ENCODE data around the gene ARHGEF6.

The ARHGEF6 gene

DNA sequence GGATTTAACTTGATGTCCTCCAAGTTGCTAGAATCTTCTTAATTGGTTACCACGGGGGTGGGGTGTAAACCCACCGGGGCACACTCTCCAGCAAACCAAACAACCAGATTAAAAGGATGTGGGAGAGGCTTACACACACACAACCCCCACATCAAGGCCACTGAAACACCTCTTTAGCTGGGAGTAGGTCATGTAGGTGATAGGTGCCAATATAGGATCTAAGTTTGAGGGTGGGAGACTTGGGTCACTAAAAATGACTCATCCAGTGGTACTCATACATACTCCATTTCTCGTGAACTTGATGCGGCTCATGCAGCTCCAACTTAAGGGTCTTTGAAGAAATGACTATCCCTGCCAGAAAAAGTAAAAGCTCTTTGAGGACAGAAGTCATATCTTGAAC, 153.3 kb downstream of the ARHGEF6 start:
- H2AFZ ChIP-seq (ENCODE audit: low read depth, low read length), result no peak overlapping the region
- no peak overlapping the region for H3K4me2 ChIP-seq (ENCODE audit: low read length, poor library complexity, severe bottlenecking)
- no peak overlapping the region for H3K18ac ChIP-seq (ENCODE audit: low read depth in 1 of 2, low read length in 2 of 2)
- H2BK15ac ChIP-seq (ENCODE audit: low read depth, poor library complexity, severe bottlenecking), result no peak overlapping the region
- no peak overlapping the region for H3K14ac ChIP-seq (ENCODE audit: low read length in 2 of 2)
- H3K27ac ChIP-seq (ENCODE audit: low read length, poor library complexity, severe bottlenecking), result no peak overlapping the region
- no peaks in the 10 kb centered on the region for H3K36me3 ChIP-seq (ENCODE audit: control insufficient read depth in 1 of 2, insufficient read depth in 2 of 2, low read depth in 1 of 2, low read length in 2 of 2)
- H2BK12ac ChIP-seq (ENCODE audit: low read length in 2 of 2), result no peak overlapping the region
- H4K8ac ChIP-seq (ENCODE audit: low read length), result no peak overlapping the region
- H3K9ac ChIP-seq (ENCODE audit: low read length), result no peak overlapping the region
- H3K79me1 ChIP-seq (replicated peaks; ENCODE audit: low read length, poor library complexity, severe bottlenecking), result no peaks in the 10 kb centered on the region
- peaks cover 0 to 29% of the 10 kb centered on the region in 2 experiments for H3K27me3 ChIP-seq (ENCODE audit: control insufficient read depth in 1 of 2, insufficient read depth in 1 of 2, low read length in 2 of 2)
- H3K9me3 ChIP-seq (ENCODE audit: control insufficient read depth, low read length), result no peaks in the 10 kb centered on the region
- H2BK5ac ChIP-seq (ENCODE audit: low read depth, low read length, poor library complexity, severe bottlenecking), result no peak overlapping the region
- no peak for DNase-seq
- 80% methylated on average over 2 of the region's 4 CpGs for WGBS
- no peak overlapping the region for H4K91ac ChIP-seq (ENCODE audit: low read length)
- H2AK5ac ChIP-seq (ENCODE audit: low read length, severe bottlenecking), result no peak overlapping the region
- no peak overlapping the region for H3K4ac ChIP-seq (ENCODE audit: low read depth in 1 of 2, low read length in 2 of 2)
- no peak overlapping the region for H3K23ac ChIP-seq (ENCODE audit: low read length in 2 of 2)
- no peak overlapping the region for H3K4me3 ChIP-seq (ENCODE audit: insufficient read depth in 1 of 2, low read depth in 1 of 2, low read length in 2 of 2)
- no peaks in the 10 kb centered on the region for H3K4me1 ChIP-seq (ENCODE audit: control insufficient read depth, insufficient read depth, low read depth, low read length)
- H2BK120ac ChIP-seq (ENCODE audit: low read depth, low read length), result no peak overlapping the region

- H2BK5ac ChIP-seq (ENCODE audit: low read depth, low read length, poor library complexity, severe bottlenecking), result no peak overlapping the region
- H2BK120ac ChIP-seq (ENCODE audit: low read depth, low read length), result no peak overlapping the region
- no peak overlapping the region for H3K9ac ChIP-seq (ENCODE audit: low read length)
- H2AFZ ChIP-seq (ENCODE audit: low read depth, low read length), result no peak overlapping the region
- no peak overlapping the region for H3K4ac ChIP-seq (ENCODE audit: low read depth in 1 of 2, low read length in 2 of 2)
- WGBS, result no CpG with 5 or more reads among the region's 1 CpG
- H3K18ac ChIP-seq (ENCODE audit: low read depth in 1 of 2, low read length in 2 of 2), result no peak overlapping the region
- no peak overlapping the region for H4K8ac ChIP-seq (ENCODE audit: low read length)
- no peaks in the 10 kb centered on the region for H3K79me1 ChIP-seq (replicated peaks; ENCODE audit: low read length, poor library complexity, severe bottlenecking)
- H3K36me3 ChIP-seq (ENCODE audit: control insufficient read depth in 1 of 2, insufficient read depth in 2 of 2, low read depth in 1 of 2, low read length in 2 of 2), result no peaks in the 10 kb centered on the region
- H3K4me3 ChIP-seq (ENCODE audit: insufficient read depth in 1 of 2, low read depth in 1 of 2, low read length in 2 of 2), result no peak overlapping the region
- H3K9me3 ChIP-seq (ENCODE audit: control insufficient read depth, low read length), result no peaks in the 10 kb centered on the region
- H3K27ac ChIP-seq (ENCODE audit: low read length, poor library complexity, severe bottlenecking), result no peak overlapping the region
- no peak for DNase-seq
- no peak overlapping the region for H2BK12ac ChIP-seq (ENCODE audit: low read length in 2 of 2)
- no peak overlapping the region for H2AK5ac ChIP-seq (ENCODE audit: low read length, severe bottlenecking)
- no peak overlapping the region for H3K23ac ChIP-seq (ENCODE audit: low read length in 2 of 2)
- no peak overlapping the region for H3K14ac ChIP-seq (ENCODE audit: low read length in 2 of 2)
- H3K4me2 ChIP-seq (ENCODE audit: low read length, poor library complexity, severe bottlenecking), result no peak overlapping the region
- H3K27me3 ChIP-seq (ENCODE audit: control insufficient read depth in 1 of 2, insufficient read depth in 1 of 2, low read length in 2 of 2), result peaks cover 0 to 25% of the 10 kb centered on the region in 2 experiments
- no peaks in the 10 kb centered on the region for H3K4me1 ChIP-seq (ENCODE audit: control insufficient read depth, insufficient read depth, low read depth, low read length)
- H2BK15ac ChIP-seq (ENCODE audit: low read depth, poor library complexity, severe bottlenecking), result no peak overlapping the region
- no peak overlapping the region for H4K91ac ChIP-seq (ENCODE audit: low read length)
Observed at GRCh38 chrX:136626891-136627290, 153.8 kb downstream of the ARHGEF6 start.

- no peak overlapping the region for H2BK12ac ChIP-seq (ENCODE audit: low read length in 2 of 2)
- no peak overlapping the region for H4K91ac ChIP-seq (ENCODE audit: low read length)
- H2AK5ac ChIP-seq (ENCODE audit: low read length, severe bottlenecking), result no peak overlapping the region
- no peak overlapping the region for H3K18ac ChIP-seq (ENCODE audit: low read depth in 1 of 2, low read length in 2 of 2)
- H3K23ac ChIP-seq (ENCODE audit: low read length in 2 of 2), result no peak overlapping the region
- no peak for DNase-seq
- no peak overlapping the region for H2BK5ac ChIP-seq (ENCODE audit: low read depth, low read length, poor library complexity, severe bottlenecking)
- H3K27me3 ChIP-seq (ENCODE audit: control insufficient read depth in 1 of 2, insufficient read depth in 1 of 2, low read length in 2 of 2), result peaks cover 0 to 25% of the 10 kb centered on the region in 2 experiments
- no peak overlapping the region for H3K4me3 ChIP-seq (ENCODE audit: insufficient read depth in 1 of 2, low read depth in 1 of 2, low read length in 2 of 2)
- no peaks in the 10 kb centered on the region for H3K79me1 ChIP-seq (replicated peaks; ENCODE audit: low read length, poor library complexity, severe bottlenecking)
- H3K9ac ChIP-seq (ENCODE audit: low read length), result no peak overlapping the region
- no peaks in the 10 kb centered on the region for H3K4me1 ChIP-seq (ENCODE audit: control insufficient read depth, insufficient read depth, low read depth, low read length)
- no peak overlapping the region for H4K8ac ChIP-seq (ENCODE audit: low read length)
- no peak overlapping the region for H3K14ac ChIP-seq (ENCODE audit: low read length in 2 of 2)
- H3K36me3 ChIP-seq (ENCODE audit: control insufficient read depth in 1 of 2, insufficient read depth in 2 of 2, low read depth in 1 of 2, low read length in 2 of 2), result no peaks in the 10 kb centered on the region
- no peak overlapping the region for H3K27ac ChIP-seq (ENCODE audit: low read length, poor library complexity, severe bottlenecking)
- no peak overlapping the region for H2BK15ac ChIP-seq (ENCODE audit: low read depth, poor library complexity, severe bottlenecking)
- no peak overlapping the region for H3K4me2 ChIP-seq (ENCODE audit: low read length, poor library complexity, severe bottlenecking)
- no peaks in the 10 kb centered on the region for H3K9me3 ChIP-seq (ENCODE audit: control insufficient read depth, low read length)
- WGBS, result no CpG with 5 or more reads among the region's 2 CpGs
- H2AFZ ChIP-seq (ENCODE audit: low read depth, low read length), result no peak overlapping the region
- no peak overlapping the region for H2BK120ac ChIP-seq (ENCODE audit: low read depth, low read length)
- no peak overlapping the region for H3K4ac ChIP-seq (ENCODE audit: low read depth in 1 of 2, low read length in 2 of 2)
Observed at GRCh38 chrX:136626237-136626636, 154.5 kb downstream of the ARHGEF6 start.

- Histone ChIP-seq H2BK12ac (ENCODE audit: low read length in 2 of 2) (no peak overlapping the region), H3K14ac (ENCODE audit: low read length in 2 of 2) (no peak overlapping the region), H3K79me1 (replicated peaks; ENCODE audit: low read length, poor library complexity, severe bottlenecking) (no peaks in the 10 kb centered on the region), H3K4me2 (ENCODE audit: low read length, poor library complexity, severe bottlenecking) (no peak overlapping the region), H3K4me1 (ENCODE audit: control insufficient read depth, insufficient read depth, low read depth, low read length) (no peaks in the 10 kb centered on the region), H3K9me3 (ENCODE audit: control insufficient read depth, low read length) (no peaks in the 10 kb centered on the region), H3K23ac (ENCODE audit: low read length in 2 of 2) (no peak overlapping the region), H3K9ac (ENCODE audit: low read length) (no peak overlapping the region), H2AFZ (ENCODE audit: low read depth, low read length) (no peak overlapping the region), H4K91ac (ENCODE audit: low read length) (no peak overlapping the region), H3K4ac (ENCODE audit: low read depth in 1 of 2, low read length in 2 of 2) (no peak overlapping the region), H2AK5ac (ENCODE audit: low read length, severe bottlenecking) (no peak overlapping the region), H3K27ac (ENCODE audit: low read length, poor library complexity, severe bottlenecking) (no peak overlapping the region), H4K8ac (ENCODE audit: low read length) (no peak overlapping the region), H3K36me3 (ENCODE audit: control insufficient read depth in 1 of 2, insufficient read depth in 2 of 2, low read depth in 1 of 2, low read length in 2 of 2) (no peaks in the 10 kb centered on the region), H3K4me3 (ENCODE audit: insufficient read depth in 1 of 2, low read depth in 1 of 2, low read length in 2 of 2) (no peak overlapping the region), H2BK120ac (ENCODE audit: low read depth, low read length) (no peak overlapping the region), H3K18ac (ENCODE audit: low read depth in 1 of 2, low read length in 2 of 2) (no peak overlapping the region), H3K27me3 (ENCODE audit: control insufficient read depth in 1 of 2, insufficient read depth in 1 of 2, low read length in 2 of 2) (peaks cover 0 to 25% of the 10 kb centered on the region in 2 experiments), H2BK5ac (ENCODE audit: low read depth, low read length, poor library complexity, severe bottlenecking) (no peak overlapping the region), H2BK15ac (ENCODE audit: low read depth, poor library complexity, severe bottlenecking) (no peak overlapping the region)
- DNase-seq, result no peak
- WGBS, result 71% methylated on average over 2 of the region's 2 CpGs
Observed at GRCh38 chrX:136625246-136625645, 155.5 kb downstream of the ARHGEF6 start.

Data from mesenchymal stem cell (in vitro differentiated cells and primary cell).